Sigmoid colon (tissue), 7 donors: ENCODE results near the gene PIP4K2A. TPM values are rescaled to one million over a fixed set of nuclear protein-coding genes. Genes with fewer than 3 reads are reported as not detected.
A peak's percentile ranks its signal among the peaks of the same experiment; 100 is the strongest.

Experiments used
- DNase-seq: peaks from one replicate; pipeline ENCODE4 v3.0.0-alpha.2; 2019
- H3K27ac ChIP-seq, 4 donors: fragments of 200-600 bp; sonication (generic); one replicate each; pipeline ENCODE4 v1.5.1; 2016 to 2019; ENCODE audit warnings: mild to moderate bottlenecking in 1 of 4
- H3K27me3 ChIP-seq, 3 donors: fragments of 200-600 bp; sonication (generic); one replicate each; pipeline ENCODE4 v1.5.1; 2019; ENCODE audit warnings: mild to moderate bottlenecking in 1 of 3
- H3K36me3 ChIP-seq, 4 donors: fragments of 200-600 bp; sonication (generic); one replicate each; pipeline ENCODE4 v1.5.1; 2016 to 2019
- H3K4me1 ChIP-seq, 4 donors: fragments of 200-600 bp; sonication (generic); one replicate each; pipeline ENCODE4 v1.5.1; 2017 to 2019
- H3K4me3 ChIP-seq, 4 donors: fragments of 200-600 bp; sonication (generic); one replicate each; pipeline ENCODE4 v1.5.1; 2017 to 2019; ENCODE audit warnings: mild to moderate bottlenecking in 2 of 4, moderate library complexity in 1 of 4
- H3K9me3 ChIP-seq, 4 donors: fragments of 200-600 bp in 3 of 4; sonication (generic) in 3 of 4; one replicate each; pipeline versions ENCODE4 v1.5.1 to v1.6.1; 2013 to 2019
- EP300 ChIP-seq, 4 donors: sonication (generic); formaldehyde crosslinking; IDR thresholded peaks; one replicate each; pipeline ENCODE4 v1.6.1; 2017; ENCODE audit warnings: antibody characterized with exemption in 4 of 4
- POLR2A ChIP-seq, 2 donors: fragments of 450-650 bp; IDR thresholded peaks; one replicate each; pipeline ENCODE4 v1.6.1; 2016; ENCODE audit warnings: antibody characterized with exemption in 2 of 2, mild to moderate bottlenecking in 2 of 2, moderate library complexity in 2 of 2
- POLR2AphosphoS5 ChIP-seq, 4 donors: sonication (generic); formaldehyde crosslinking; IDR thresholded peaks; one replicate each; pipeline ENCODE4 v1.6.1; 2017; ENCODE audit warnings: antibody characterized with exemption in 4 of 4
- WGBS, 2 donors: extraction: QIAGEN DNeasy Blood & Tissue Kit; methylation state at CpG; one replicate each; pipeline ENCODE4 v1.1.7; 2013; 5-methylcytosine and 5-hydroxymethylcytosine counted together
- intact Hi-C: fragments of 100-400 bp; cut with DNase I; formaldehyde crosslinking; loops from one replicate; pipeline ENCODE4 v1.15.1; 2023
- polyA plus RNA-seq, 3 donors: library from polyadenylated mRNA; stranded (reverse); fragments of 200-250 nt; gene quantifications; one replicate each; pipeline ENCODE4 v1.2.3, GENCODE V29; 2013
- total RNA-seq, 4 donors: library from RNA; depleted of rRNA; stranded (reverse); fragments of >200 nt; gene quantifications; one replicate each; pipeline ENCODE4 v1.1.0, GENCODE V29; 2016
- TF ChIP-seq, protein P1 (sequence below), 4 experiments: fragments of 450-650 bp in 3 of 4; fragments of 200-600 bp in 1 of 4; IDR thresholded peaks; one replicate each; pipeline ENCODE4 v1.5.1; 2016 to 2019; ENCODE audit warnings: antibody characterized with exemption in 4 of 4, mild to moderate bottlenecking in 3 of 4, moderate library complexity in 2 of 4
- donor health status: healthy with polysubstance abuse.
- donor health status: Bipolar disorder and iron deficiency.
- donor health status: healthy.

Gene PIP4K2A
- total and polyA plus RNA-seq, 7 donors: 7.2 to 23.2 (median 17.8) TPM

DNA sequence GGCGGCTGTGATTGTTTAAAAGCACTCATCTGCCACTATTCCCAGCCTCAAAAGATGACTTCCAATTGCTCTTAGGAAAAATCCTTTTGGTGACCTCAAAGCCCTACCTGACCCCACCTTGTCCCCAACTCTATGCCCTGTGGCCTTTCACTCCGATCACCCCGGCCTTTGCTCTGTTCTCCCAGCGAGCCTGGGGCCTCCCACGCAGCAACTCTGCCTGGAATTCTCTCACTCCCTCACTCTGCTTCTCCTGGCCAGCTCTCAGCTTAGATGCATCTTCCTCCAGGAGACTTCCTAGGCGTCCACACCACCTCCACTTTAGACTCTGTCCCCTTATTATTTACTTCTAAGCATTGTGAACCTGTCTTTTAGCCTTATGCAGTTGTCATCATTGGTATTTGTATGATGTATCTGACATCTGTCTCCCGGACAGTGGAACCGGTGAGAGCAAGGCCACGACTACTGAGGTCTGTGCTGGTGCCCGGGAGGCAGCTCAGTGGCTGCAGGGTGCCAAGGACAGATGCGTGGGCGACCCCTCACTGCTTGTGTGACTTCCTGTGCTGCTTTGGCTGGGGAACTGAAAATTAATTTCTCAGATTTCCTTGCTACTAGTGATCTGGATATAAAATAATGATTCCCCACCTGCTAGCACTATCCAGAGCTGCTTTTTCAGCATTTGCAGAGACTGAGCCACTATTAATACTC lies 63.0 kb downstream of the PIP4K2A start:
- intact Hi-C loops: no loop called here
- 71 to 86% methylated on average over 12 of the region's 12 CpGs for WGBS, 2 donors
- Histone ChIP-seq H3K4me3 (no peak overlapping the region), H3K27ac (no peak overlapping the region), H3K9me3 (no peaks in the 10 kb centered on the region), H3K36me3 (no peaks in the 10 kb centered on the region), H3K27me3 (no peaks in the 10 kb centered on the region), H3K4me1 (peaks cover 0 to 20% (median 13%) of the 10 kb centered on the region in 4 donors)
- TF ChIP-seq POLR2A (IDR thresholded peaks at IDR 0.05): no peak
- no peak for TF ChIP-seq EP300 (IDR thresholded peaks at IDR 0.05)
- TF ChIP-seq, protein P1, sequence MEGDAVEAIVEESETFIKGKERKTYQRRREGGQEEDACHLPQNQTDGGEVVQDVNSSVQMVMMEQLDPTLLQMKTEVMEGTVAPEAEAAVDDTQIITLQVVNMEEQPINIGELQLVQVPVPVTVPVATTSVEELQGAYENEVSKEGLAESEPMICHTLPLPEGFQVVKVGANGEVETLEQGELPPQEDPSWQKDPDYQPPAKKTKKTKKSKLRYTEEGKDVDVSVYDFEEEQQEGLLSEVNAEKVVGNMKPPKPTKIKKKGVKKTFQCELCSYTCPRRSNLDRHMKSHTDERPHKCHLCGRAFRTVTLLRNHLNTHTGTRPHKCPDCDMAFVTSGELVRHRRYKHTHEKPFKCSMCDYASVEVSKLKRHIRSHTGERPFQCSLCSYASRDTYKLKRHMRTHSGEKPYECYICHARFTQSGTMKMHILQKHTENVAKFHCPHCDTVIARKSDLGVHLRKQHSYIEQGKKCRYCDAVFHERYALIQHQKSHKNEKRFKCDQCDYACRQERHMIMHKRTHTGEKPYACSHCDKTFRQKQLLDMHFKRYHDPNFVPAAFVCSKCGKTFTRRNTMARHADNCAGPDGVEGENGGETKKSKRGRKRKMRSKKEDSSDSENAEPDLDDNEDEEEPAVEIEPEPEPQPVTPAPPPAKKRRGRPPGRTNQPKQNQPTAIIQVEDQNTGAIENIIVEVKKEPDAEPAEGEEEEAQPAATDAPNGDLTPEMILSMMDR (IDR thresholded peaks at IDR 0.05): no peak
- no peak for TF ChIP-seq POLR2AphosphoS5 (IDR thresholded peaks at IDR 0.05)
- DNase-seq: no peak

DNA sequence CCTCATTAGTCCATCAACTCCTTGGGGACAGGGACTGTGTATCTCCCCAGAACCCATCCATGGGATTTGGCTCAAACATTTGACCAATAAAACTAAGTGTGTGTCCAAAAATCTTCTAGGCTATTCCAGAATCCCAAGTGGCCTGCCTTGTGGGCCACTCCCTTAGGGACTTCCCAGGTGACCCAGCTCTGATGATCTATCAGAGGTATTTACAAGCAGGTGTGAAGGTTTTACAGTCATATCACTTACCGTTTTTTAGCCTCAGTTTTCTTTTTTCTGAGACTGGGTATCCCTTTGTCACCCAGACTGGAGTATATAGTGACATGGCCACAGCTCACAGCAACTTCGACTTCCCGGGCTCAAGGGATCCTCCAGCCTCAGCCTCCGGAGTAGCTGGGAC lies 64.4 kb downstream of the PIP4K2A start:
- Histone ChIP-seq H3K36me3 (no peaks in the 10 kb centered on the region), H3K4me1 (peaks cover 0 to 20% (median 13%) of the 10 kb centered on the region in 4 donors)

DNA sequence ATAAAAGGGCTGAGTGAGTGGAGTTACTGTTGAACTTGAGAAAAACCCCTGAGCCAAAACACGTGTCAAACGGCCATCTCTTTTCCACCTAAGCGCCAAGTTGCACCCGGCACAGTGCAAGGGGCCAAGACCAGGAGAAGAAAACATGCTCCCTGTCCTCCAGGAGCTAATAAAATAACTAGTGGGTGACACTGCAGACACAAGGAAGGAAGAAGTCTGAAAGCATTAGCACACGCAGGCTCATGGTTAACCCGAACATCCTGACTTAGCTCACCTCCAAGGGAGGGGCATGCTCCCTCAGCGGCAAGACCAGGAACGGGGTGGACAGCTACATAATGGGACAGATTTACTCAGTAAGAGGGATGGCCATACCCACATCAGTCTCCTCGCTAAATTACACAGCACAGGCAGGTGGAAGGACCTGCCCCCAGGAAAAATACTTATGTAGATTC lies 65.0 kb downstream of the PIP4K2A start:
- Histone ChIP-seq H3K36me3 (no peaks in the 10 kb centered on the region), H3K9me3 (no peaks in the 10 kb centered on the region), H3K27ac (no peak overlapping the region), H3K4me1 (peaks cover 0 to 20% (median 13%) of the 10 kb centered on the region in 4 donors), H3K27me3 (no peaks in the 10 kb centered on the region), H3K4me3 (no peak overlapping the region)
- intact Hi-C loops: no loop called here
- TF ChIP-seq EP300 (IDR thresholded peaks at IDR 0.05) (no peak), POLR2AphosphoS5 (IDR thresholded peaks at IDR 0.05) (no peak), POLR2A (IDR thresholded peaks at IDR 0.05) (no peak)
- TF ChIP-seq, protein P1 (IDR thresholded peaks at IDR 0.05): no peak
- WGBS, 2 donors: 49 to 81% methylated on average over 9 of the region's 9 CpGs
- no peak for DNase-seq

More for the DNA sequence above, 64.4 kb downstream of the PIP4K2A start:
- H3K27ac ChIP-seq: no peak overlapping the region
- no peak overlapping the region for H3K4me3 ChIP-seq
- intact Hi-C loops: no loop called here
- no peak for DNase-seq
- TF ChIP-seq POLR2A (IDR thresholded peaks at IDR 0.05) (no peak), POLR2AphosphoS5 (IDR thresholded peaks at IDR 0.05) (no peak), EP300 (IDR thresholded peaks at IDR 0.05) (no peak)
- TF ChIP-seq, protein P1 (IDR thresholded peaks at IDR 0.05): no peak
- H3K9me3 ChIP-seq: no peaks in the 10 kb centered on the region
- no peaks in the 10 kb centered on the region for H3K27me3 ChIP-seq
- 76 to 88% methylated on average over 4 of the region's 4 CpGs for WGBS, 2 donors

DNA sequence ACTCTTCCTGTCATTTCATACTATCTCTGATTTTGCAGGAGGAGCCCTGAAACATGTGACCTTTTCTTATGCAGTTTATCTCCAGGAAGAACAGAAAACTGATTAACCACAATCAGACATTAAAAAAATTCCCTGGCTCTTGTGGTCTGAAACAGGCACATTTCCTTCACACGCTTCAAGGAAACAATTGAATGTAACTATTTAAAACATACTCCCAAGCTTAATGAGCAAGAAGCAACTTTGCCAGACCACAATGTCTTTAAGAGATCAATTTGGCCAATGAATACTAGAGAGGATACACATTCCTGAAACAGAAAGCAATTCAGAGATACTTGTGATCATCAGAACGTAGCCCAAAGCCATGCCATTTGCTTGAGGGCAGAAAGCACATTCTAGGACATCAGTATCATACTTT lies 65.8 kb downstream of the PIP4K2A start:
- Histone ChIP-seq H3K27me3 (no peaks in the 10 kb centered on the region), H3K4me3 (no peak overlapping the region), H3K27ac (peak overlapping the region in 1 of 4 donors; percentile 7), H3K9me3 (no peaks in the 10 kb centered on the region), H3K4me1 (peaks cover 0 to 20% (median 13%) of the 10 kb centered on the region in 4 donors), H3K36me3 (no peaks in the 10 kb centered on the region)
- intact Hi-C loops: no loop called here
- TF ChIP-seq EP300 (IDR thresholded peaks at IDR 0.05) (no peak), POLR2A (IDR thresholded peaks at IDR 0.05) (no peak), POLR2AphosphoS5 (IDR thresholded peaks at IDR 0.05) (no peak)
- TF ChIP-seq, protein P1 (IDR thresholded peaks at IDR 0.05): no peak
- WGBS, 2 donors: 27 to 64% methylated on average over 2 of the region's 2 CpGs
- no peak for DNase-seq
